GM21717 (cell line): ENCODE measurements around the gene LHX4.

Source experiments
- ATAC-seq: cut with Tn5 transposase; IDR thresholded peaks from one replicate; pipeline ENCODE4 v1.9.1; 2021; ENCODE audit warnings: mild to moderate bottlenecking, moderate library complexity; ENCODE audit not compliant: unreplicated experiment

The LHX4 gene

GRCh38 chr1:180241716-180242544, 11.9 kb downstream of the LHX4 start:
- no peak for ATAC-seq

DNA sequence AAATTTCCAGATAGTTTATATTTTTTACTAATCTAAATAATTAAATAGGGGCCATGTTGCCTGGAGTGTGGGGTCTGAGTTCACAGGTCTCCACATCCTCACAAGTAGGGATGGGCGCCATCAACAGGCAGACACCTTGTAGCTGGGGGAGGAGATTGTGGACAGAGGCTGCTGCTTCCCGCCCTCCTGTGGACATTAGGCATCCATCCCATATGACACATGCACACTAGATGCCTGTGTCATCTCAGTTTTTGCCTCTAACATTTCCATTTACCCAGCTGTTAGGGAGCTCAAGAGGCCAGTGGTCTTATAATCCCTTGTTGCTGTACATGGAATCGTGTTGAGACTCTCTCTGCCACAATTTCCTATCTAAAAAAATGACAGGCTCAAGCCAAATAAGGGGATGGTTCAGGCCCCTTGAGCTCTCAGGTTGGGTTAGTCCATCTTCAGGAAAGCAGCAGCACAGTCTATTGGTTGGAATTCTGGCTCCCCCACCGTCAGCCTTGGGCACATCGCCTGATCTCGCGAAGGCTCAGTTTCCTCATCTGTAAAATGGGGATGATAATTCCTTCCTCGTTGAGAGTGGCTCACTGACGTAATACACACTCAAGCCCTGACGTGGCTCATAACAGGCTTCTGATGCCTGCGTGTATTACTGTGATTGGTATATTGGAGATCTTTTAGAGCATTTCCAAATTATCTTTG, 13.6 kb downstream of the LHX4 start:
- no peak for ATAC-seq

- no peak for ATAC-seq
These were observed 14.8 kb downstream of the LHX4 start for GRCh38 chr1:180244840-180245239.

GRCh38 chr1:180246579-180246978, 16.5 kb downstream of the LHX4 start:
- ATAC-seq = no peak

GRCh38 chr1:180247061-180247460, 17.0 kb downstream of the LHX4 start:
- no peak for ATAC-seq

- ATAC-seq = no peak
These were observed 17.5 kb downstream of the LHX4 start for GRCh38 chr1:180247580-180247979.

DNA sequence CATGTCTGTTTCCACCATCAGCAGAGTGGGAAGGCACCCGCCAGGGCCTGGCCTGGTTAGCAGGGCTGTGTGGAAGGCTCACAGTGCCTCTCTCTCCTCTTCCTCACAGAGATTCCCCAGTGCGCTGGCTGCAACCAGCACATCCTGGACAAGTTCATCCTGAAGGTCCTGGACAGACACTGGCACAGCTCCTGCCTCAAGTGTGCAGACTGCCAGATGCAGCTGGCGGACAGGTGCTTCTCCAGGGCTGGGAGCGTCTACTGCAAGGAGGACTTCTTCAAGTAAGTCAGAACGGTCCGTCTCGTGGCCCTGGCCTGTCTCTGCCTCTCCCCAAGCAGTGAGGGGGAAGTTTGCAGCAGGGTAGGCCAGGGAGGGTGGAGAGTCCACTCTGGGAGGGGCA, 18.1 kb downstream of the LHX4 start:
- no peak for ATAC-seq

DNA sequence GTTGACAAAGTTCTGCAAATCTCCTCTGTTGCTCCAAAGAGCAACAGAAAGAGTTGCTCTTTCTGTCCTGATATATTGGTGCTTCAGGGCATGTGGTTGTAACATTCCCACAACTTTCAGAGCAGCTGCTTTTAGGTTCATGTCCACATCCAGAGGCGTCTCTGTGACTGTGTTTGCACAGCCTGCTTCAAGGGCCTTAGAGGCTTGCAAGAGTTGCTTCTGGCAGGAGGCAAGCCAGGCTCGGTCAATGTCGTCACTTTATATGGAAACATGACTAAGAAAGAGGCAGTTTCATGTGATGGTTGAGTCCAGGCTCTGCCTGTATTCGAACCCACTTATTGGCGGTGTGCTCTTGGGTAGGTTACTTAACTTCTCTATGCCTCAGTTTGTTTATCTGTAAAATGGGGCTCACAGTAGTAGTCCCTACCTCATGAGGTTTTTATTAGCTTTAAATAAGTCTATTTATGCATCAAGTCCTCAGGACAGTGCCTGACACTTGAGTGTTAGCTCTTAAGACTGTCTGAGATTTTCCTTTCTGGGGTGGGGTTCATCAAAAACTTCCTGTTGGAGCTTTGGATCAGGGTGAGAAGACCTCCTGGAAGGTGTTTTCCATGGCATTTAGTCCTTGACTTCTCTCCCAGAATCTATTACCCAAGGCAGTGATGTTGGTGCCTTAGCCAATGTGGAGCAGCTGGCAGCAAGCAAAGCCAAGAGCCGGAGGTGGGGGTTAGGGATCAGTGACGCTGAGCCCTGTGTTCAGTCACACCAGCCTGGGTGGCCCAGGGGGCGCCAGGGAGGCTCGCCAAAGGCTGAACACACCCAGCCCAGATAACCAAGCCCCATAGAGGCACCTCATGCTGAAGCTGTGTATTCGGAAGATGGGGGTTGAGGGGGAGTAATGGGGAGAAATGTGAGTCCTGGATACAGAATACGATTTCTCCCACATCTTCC, 18.9 kb downstream of the LHX4 start:
- ATAC-seq = no peak

- no peak for ATAC-seq
These were observed 19.8 kb downstream of the LHX4 start for GRCh38 chr1:180249725-180250498.

- ATAC-seq = no peak
These were observed 20.4 kb downstream of the LHX4 start for GRCh38 chr1:180250499-180250770.

DNA sequence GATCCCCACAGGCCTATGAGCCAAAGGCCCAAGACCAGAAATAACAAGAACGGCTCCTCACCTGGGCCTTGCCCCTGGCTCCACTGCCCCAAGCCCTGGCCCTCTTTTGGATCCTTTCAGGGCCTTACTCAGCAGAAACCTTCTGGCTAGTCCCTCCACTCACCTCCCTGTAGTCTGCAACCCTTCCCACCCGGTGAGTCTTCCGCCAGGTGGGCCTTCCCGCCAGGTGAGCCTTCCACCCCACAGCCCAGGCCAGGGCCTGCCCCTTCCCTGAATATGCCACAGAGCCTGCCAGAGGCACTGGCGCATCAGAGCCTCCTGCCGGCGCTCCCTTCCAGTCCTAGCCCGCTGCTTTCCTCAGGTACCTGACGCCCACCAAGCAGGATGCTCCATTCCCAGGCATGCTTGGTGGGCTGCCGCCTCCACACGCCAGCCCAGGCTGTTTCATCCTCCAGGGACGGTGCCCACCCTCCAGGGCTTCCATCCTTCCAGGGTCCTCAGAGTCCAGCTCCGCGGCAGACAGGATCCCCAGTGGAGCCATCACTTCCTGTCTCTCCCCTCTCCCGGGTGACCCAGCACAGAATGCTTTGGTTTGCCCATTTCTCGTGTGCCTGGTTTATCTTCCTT, 20.9 kb downstream of the LHX4 start:
- ATAC-seq = no peak

- no peak for ATAC-seq
These were observed 21.7 kb downstream of the LHX4 start for GRCh38 chr1:180251526-180252305.

DNA sequence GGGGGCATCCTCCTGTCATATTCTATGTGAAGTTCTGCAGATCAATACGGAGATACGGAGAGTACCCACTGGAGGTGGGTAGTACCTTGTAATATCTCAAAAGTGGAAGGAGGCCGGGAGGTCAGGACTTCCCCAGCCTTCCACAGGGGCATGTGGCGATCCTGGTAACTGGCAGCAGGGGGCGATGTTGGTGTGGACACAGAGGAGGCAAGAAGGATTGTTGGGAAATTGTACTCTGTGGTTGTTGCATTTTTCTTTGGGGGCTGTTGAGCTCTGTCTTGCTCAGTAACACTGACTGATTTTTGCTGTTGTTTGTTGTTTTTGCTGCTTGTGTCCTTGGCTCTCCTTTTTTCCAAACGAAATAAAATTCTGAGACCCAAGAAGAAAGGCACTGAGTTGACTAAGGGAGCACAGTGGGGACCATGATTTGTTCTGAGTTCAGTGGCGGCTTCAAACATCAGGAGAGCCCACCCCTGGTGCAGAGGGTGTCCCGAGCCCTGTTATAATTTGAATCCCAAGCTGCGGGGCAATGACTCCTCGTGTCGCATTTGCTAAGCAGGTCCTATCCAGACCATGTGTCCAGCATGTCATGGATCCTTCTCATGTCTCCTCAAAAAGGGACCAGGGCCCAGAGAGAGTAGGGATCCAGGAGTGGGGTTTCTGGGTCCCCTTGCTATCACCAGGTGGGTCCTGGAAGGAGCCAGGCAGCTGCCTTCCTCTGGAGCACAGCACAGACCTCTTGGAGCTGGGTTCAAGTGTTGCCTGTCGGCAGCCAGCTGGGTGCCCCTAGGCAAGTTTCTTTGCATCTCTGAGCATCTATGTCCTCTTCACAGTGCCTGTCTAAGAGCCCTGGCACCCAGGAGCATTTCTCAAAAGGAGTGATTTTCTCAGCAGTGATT, 22.8 kb downstream of the LHX4 start:
- ATAC-seq = peak; percentile 66

- no peak for ATAC-seq
These were observed 23.8 kb downstream of the LHX4 start for GRCh38 chr1:180253585-180254495.

DNA sequence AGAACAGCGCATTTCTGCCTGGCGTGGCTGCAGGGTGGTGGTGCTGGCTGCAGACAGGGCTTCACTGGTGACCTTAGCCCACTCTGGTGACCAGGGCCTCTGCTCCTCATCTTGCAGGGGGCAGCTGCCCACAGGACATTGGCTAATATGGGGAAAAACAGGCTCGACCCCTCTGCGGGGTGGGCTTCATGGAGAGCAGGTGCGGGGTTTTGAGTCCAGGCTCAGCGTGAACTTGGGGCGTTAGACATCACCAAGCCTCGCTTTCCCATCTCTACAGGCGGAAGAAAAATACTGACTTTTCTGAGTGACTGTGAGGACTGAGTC, 24.4 kb downstream of the LHX4 start:
- no peak for ATAC-seq

DNA sequence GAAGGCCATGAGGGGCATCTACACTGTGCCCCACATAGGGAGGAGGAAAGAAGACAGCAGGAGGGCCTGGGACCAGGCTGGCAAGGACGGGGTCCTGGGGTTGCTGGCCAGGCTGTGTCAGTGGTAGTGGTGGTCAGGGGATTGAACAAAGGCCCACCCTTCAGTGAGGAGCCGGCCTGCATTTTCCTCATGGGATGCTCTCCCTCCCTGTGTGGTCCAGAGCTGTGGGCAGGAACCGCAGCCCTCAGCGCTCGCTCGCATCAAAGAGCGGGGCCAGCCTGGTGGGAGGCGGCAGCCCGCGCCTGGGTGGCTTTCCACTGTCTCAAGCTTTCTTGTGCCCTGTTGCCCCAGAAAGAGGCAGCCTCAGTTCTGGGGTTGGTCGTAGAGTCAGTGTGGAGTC, 24.8 kb downstream of the LHX4 start:
- ATAC-seq = no peak

- no peak for ATAC-seq
These were observed 25.7 kb downstream of the LHX4 start for GRCh38 chr1:180255536-180256340.
